ENCODE measurements around the gene OR10K1.

GRCh38 chr1:158445376-158445775 lies 16.3 kb upstream of the OR10K1 start:
- TF ChIP-seq EP300 (IDR thresholded peaks at IDR 0.05) (no peak), POLR2A (IDR thresholded peaks at IDR 0.05) (no peak)
- TF ChIP-seq, protein P1, sequence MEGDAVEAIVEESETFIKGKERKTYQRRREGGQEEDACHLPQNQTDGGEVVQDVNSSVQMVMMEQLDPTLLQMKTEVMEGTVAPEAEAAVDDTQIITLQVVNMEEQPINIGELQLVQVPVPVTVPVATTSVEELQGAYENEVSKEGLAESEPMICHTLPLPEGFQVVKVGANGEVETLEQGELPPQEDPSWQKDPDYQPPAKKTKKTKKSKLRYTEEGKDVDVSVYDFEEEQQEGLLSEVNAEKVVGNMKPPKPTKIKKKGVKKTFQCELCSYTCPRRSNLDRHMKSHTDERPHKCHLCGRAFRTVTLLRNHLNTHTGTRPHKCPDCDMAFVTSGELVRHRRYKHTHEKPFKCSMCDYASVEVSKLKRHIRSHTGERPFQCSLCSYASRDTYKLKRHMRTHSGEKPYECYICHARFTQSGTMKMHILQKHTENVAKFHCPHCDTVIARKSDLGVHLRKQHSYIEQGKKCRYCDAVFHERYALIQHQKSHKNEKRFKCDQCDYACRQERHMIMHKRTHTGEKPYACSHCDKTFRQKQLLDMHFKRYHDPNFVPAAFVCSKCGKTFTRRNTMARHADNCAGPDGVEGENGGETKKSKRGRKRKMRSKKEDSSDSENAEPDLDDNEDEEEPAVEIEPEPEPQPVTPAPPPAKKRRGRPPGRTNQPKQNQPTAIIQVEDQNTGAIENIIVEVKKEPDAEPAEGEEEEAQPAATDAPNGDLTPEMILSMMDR (IDR thresholded peaks at IDR 0.05) = no peak
